GM21381 (cell line): ENCODE data around the gene ETAA1.

Source experiments
- ATAC-seq: cut with Tn5 transposase; IDR thresholded peaks from one replicate; pipeline ENCODE4 v1.9.1; 2021; ENCODE audit warnings: mild to moderate bottlenecking, moderate library complexity; ENCODE audit not compliant: unreplicated experiment

The ETAA1 gene

DNA sequence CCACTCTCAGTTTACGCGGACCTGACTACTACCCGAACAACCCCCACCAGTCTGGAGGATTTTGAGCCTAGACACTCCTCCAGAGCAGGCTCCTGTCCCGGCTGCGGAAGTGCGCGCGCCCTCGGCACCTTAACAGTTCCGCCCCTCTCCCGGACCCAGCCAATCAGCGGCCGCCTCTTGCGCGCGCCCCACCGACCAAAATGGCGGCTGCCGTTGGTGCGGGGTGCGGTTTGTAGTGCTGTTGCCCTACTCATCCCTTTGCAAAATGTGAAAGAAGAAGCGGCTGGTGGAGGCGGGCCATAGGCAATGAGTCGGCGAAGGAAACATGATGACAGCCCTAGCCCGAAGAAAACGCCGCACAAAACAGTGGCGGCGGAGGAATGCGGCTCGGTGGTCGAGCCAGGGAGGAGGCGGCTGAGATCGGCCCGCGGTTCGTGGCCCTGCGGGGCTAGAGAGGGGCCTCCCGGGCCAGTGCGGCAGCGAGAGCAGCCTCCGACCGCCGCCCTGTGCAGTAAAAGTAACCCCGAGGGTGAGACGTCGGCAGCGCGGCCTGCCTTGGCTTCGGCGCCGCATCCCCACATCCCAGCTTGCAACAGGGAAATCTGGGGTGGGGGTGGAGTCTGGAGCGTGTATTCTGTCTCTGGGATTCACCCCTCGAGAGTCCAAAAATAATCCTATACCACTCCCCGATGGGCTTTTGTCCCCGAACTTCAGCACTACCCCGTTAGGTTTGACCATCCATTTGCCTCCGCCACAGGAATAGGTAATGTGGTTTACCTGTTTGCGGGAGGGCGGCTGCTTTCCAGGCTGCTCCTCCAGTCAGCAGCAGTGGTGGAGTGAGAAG, at the start of gene ETAA1:
ETAA1 (plus strand) TSS at position 191 of the 844 bp plus-strand sequence; CDS start at position 307, 116 bp downstream.
- peak; percentile 99 for ATAC-seq

DNA sequence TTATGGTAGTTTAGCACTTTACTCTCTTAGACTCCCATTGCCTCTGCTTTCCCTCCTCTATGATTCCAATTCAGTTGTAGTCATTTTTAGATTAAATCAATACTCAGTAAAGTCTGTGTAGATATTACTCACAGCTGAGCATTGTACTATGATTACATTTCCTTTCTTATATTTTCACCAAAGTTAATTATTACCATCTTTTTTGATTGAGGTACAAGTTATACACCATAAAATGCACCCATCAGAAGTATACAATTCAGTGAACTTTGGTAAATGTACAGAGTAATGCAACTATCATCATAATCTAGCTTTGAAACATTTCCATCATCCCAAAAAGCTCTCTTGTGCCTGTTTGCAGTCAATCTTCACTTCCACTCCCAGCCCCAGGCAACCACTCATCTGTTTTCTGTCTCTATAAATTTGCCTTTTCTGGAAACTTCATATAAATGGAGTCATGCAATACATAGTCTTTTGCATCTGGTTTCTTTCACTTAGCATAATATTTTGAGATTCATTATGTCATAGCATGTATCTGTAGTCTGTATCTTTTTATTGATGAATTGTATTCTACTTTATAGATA, 30.2 kb upstream of the ETAA1 start:
- ATAC-seq, result no peak

DNA sequence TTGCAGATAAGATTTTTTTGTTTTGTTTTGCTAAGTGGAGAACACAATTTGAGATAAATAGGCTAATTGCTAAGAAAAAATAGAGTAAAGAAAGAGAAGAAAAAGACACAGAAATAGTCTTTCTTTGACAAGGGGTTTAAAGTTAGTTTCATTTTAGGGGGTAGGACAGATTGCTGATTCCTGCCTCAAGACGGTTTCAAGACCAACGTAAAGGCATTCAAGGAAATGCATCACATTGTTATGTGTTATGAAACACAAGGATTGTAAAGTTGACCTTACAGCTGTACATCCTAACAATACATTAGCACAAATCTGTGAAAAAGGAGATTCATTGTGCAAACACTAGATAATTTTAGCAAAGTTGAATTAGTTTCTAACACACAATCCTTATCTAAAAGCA, 22.7 kb upstream of the ETAA1 start:
- no peak for ATAC-seq

DNA sequence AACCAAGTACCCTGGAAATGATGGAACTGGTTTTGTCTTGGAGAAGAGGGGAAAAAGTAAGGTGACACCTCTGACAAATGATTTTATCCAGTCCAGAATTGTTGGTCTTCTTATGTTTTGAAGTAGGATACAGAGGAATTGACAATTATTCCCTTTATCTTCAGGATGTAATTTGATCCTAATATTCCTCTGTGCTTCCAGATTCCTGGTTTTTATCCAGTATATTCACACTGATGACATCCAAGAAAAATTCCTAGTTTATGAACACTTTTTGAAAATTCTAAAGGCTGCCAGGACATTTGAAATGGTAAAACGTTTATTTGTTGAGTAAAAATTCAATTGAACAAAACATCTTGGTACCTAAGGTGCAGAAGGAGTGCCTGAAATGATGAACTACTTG, 22.2 kb upstream of the ETAA1 start:
- ATAC-seq, result no peak

DNA sequence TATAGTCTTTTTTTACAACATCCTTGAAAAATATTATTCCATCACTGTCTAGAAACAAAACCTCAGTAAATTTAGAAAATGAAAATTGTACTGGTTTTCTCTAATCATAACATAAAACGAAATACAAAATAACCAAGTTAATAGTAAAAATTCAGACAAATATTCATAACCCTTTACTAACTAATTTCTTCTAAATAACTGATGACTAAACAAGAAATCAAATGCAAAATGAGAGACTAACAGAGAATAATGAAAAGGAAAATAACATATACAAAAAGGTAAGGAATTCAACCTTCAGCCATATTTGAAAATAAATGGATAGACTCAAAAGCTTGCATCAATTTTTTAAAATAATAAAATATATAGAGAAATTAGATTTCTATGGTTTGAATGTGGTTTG, 18.6 kb upstream of the ETAA1 start:
- no peak for ATAC-seq

DNA sequence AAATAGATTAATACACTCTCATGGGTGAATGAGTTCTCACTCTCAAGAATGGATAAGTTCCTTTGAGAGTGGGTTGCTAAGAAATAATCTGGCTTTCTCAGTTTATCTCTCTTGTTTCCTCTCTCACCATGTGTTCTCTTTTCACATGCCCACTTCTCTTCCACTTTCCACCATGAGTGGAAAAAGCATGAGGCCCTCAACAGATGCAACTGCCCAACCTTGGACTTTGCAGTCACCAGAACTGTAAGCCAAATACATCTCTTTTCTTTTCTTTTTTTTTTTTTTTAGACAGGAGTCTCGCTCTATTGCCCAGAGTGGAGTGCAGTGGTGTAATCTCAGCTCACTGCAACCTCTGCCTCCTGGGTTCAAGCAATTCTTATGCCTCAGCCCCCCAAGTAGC, 18.1 kb upstream of the ETAA1 start:
- no peak for ATAC-seq

DNA sequence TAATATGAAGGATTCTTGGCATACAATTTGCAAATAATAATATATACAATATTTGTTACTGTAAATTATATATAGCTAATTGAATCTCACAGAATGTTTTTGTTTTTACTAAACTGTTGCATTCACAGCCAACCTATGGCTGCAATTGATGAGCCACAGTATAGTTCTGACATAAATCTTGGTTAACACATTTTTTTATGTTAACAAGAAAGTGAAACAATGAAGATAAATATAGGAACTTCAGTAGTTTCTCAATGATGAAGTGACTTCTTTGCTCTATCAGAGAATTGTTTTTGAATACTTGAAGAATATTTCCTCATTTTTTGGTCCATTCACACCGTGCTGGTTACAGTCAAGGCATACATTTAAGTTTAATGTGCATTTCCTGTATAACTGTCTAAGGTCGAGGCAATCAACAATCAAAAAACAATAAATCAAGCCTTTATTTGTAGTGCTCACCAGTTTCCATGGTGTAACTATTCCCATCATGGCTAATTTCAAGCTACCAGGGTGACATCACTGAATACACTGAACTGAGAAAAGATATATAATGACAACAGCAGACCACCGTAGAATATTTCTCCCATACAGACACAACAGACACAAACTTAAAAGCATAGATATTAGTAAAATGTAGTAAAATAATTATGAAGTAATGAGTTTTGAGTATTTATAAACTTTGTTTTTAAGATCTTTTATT, 12.9 kb upstream of the ETAA1 start:
- peak; percentile 65 for ATAC-seq

DNA sequence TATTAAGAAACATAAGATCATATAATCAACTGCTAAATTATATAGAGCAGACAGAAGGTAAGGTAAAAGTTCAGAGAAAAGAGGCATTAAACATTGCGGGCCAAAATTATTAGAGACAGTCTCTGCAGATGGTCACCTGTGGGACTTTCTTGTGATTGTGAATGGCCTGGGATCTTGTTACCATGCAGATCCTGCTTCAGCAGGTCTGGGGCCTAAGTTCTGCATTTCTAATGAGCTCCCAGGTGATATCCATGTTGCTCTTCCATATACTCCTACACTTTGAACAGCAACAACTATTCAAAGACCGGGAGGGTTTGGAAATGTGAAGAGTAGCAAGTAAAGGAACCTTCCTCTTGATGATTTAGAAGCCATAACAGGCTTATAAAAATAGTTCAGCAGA, 8.5 kb upstream of the ETAA1 start:
- ATAC-seq, result no peak

DNA sequence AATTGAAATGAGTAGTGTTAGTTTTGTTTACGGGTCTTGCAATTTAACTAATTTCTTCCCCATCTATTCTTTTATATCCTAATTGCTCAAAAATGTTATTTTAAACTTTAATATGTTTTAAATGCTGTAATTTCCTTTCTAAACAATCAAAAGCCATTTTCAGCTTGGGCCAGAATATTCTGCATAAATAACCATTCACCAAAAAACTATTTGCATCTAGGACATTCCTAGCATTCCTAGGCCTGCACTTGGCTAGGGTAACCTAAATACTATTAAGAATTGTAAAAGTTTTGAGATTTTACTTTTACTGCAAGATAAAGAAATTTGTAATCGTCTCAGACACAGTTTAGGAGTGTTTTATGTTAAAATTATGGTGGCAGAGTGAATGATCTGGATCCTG, 7.8 kb upstream of the ETAA1 start:
- ATAC-seq, result no peak

DNA sequence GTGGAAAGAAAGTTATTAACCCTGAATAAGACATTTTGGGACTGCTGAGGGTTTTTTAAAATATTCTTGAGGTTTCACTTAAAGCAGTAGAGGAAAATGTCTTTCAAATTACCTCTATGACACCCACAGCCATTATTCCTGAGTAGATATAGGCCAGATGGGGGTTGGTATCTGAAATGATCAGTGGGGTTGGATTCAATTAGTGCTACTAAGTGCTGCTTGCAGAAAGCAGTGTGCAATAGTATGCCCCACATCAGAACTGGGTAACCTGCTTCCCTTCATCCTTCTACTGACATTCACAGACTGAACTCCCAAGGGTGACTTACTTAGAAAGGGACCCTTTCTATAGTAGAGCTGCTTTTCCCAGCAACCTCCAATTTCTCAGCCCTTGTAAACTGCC, 7.3 kb upstream of the ETAA1 start:
- ATAC-seq, result no peak

DNA sequence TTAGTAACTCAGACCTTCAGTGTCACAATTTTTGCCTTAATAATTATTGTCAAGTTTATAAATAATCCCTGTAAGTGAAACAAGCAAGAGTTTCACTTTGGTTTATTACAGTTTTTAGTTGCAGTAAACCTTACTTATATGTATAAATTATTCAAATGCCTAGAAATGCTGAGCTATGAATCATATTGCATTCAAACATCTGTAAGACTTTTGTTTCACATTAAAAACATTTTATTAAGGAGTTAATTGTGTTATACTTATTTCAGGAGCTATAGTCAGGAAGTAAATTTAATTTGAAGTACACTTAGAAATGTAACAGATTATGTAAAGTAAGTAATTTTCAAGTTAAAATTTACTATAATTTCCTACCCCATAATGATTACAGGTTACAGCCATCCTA, 3.9 kb upstream of the ETAA1 start:
- no peak for ATAC-seq

DNA sequence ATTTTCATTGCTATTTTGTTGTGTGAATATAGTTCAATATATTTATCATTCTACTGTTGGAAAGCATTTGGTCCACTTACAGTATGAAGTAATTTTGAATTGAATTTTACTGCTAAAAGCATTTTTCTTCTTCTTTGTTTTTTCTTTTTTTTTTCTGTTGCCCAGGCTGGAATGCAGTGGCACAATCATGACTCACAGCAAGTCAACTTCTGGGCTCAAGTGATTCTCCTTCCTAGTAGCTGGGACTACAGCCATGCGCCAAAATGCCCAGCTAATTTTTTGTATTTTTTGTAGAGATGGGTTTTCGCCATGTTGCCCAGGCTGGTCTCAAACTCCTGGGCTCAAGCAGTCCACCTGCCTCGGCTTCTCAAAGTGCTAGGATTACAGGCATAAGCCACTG, 2.4 kb upstream of the ETAA1 start:
- no peak for ATAC-seq

DNA sequence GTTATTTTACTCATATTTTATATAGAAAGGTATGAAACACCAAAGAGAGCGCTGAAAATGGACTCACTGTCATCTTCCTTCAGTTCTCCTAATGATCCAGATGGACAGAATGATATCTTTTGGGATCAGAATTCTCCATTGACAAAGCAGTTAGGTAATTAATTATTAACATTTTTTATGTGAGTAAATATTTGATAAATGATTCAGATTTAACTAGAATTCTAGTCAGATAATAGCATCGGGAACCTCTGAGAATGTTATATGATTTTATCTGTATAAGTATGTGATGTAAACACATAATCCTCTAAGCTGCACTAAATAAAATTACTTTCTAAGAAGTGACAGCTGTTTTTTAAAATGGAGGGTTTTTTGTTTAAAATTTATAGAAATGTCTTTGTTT, 2.0 kb downstream of the ETAA1 start:
- ATAC-seq, result no peak

DNA sequence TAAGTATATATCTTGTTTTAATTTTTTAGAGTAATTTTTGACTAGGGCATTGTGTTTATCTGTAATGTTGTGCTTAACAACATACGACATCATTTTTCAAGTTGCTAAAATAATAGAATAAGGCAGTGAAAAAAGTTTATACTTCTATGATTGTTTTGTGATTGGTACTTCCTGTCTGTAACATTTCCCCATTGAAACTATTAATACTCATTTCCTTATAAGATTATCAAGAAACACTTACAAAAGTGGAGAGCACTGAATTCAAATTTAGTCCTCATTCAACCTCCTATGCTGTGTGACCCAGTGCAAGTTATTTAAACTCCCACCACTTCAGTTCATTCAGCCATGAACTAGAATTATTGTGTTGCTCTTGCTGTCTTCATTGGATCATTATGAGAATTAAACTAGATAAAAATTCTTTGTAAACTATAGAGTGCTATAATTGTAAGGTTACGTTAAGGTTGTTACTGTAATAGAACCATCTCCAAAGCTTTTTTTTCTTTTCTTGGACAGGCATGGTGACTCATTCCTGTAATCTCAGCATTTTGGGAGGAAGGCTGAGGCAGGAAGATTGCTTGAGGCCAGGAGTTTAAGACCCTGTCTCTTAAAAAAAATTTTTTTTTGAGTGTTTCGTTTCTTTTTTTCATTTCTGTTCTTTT, 2.8 kb downstream of the ETAA1 start:
- no peak for ATAC-seq

DNA sequence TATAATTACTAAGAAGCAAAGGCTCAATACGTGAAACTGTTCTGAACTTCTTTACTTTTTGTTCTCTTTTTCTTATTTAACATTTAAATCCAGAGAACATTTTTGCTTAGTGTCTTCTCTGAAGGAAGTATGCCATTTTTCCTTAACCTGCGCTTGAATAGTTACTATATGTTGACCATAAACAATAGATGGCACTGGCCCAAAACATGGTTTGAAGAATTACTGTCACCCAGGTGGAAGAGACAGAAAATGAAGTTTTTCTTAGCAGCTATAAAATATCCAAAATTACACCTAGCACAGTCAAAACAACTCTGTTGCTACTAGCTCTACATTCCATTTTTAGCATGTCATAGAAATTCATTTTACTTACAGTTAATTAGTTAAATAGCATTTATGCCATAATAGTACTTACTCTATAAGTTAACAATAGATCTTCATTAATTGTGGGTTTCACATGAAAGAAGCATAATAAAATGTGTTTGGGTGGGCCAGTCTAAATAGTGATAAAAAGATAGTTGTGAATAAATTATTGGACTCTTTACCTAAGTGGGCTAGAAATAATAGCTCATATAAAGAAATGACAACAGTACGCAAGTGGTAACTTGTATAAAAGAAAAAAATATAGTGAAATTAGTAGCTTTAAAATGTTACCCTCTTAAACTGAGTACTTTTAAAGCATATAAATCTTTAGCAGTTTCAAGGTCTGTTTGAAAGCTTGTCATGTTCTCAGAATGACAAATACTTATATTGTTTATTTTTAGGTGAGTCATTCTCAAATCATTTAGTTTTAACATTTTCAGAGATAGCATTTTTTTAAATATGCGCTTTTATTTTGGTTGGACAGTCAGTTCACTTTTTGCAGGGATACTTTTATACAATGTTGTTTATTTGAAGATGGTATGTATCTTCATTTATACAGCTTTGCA, 3.7 kb downstream of the ETAA1 start:
- no peak for ATAC-seq

DNA sequence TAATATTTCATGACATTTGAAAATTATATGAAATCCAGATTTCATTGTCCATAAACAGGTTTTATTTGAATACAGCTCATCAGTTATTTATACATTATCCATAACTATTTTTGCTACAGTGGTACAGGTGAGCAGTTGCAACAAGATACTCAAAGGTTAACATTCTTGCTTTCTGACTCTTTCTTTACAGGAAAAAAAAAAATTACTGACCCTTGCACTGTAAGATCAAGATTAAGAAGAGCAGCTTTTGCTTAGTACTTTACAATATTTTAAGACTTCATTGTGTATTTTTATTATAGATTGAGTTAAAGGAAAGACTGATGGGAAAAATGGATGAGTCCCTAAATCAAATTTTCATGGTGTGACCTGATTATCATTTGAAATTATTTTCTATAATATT, 11.2 kb downstream of the ETAA1 start:
- ATAC-seq, result no peak

DNA sequence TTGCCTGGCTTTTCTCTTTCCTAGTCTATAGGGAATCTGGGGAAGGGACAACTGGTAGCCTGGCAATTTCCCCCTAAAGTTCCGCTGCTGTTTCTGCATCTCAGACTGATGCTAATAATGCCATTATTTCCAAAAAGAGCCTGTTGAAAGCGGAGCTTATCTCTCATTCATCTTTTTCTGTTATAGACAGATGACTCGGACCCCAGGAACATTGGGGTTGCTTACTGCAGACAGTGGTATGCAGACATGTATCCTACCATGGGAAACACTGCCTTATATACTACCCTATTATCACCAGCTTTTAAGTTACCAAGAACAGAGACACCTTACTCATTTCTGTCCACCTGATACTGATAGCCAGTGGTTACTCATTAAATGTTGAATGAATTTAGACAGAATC, 15.3 kb downstream of the ETAA1 start:
- ATAC-seq, result no peak

DNA sequence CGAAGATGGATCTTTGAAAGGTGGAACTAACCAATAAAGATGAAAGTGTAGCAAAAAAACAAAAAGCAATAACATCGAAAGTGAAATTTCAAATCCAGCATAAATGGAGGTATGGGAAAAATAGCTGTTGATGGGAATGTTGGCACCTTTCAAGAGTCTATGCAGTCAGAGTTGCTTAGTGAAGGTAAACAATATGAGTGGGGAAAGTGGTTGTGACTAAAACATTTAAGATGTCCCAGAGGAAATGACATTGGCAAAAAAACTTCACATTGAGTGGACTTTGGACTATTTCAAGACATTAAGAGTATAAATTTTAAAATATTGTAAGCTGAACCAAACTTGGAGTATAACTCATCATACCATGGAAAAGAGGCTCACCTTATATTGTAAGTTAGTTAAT, 17.7 kb downstream of the ETAA1 start:
- no peak for ATAC-seq

DNA sequence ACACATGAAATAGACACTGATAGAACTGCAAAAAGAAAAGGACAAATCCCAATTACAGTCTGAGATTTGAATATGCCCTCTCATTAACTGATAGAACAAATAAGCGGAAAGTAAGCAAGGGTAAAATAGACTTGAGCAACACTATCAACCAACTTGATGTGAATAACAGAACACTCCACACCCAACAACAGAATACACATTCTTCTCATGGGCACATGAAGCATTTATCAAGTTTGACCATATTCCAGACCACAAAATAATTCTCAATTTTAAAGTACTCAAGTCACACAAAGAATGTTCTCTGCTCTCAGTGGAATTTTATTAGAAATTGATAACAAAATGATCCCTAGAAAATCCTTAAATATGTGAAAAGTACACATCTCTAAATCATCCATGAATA, 19.0 kb downstream of the ETAA1 start:
- no peak for ATAC-seq

DNA sequence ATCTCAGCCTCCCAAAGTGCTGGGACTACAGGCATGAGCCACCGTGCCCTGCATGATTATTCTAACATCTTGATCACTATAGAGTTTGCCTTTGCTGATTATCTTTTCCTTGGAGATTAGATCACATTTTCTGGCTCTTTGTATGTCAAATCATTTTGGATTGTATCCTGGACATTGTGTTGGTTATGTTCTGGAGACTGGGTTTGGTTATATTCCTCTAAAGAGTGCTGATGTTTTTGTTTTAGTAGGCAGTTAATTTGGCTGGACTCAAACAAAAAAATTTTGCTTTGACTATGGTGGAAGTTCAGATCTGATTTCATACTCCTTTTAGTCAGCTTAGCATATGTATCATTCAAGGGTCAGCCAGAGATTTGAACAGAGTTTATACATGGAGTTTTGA, 26.4 kb downstream of the ETAA1 start:
- no peak for ATAC-seq

DNA sequence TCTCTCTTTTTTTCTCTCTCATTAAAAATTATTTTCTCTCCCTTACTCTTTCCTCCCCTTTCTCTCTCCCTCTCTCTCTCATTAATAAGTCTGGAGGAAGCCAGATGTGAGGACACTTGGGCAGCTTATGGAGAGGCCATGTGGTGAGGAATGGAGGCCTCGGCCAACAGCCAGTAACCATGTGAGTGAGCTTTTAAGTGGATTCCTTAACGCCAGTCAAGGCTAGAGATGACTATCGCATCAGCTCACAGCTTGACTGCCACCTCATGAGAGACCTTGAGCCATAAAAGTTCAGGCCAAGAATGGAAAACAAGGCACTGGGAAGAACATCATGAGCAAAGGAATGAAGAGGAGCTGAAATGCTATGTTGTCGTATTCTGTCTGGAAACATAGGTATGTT, 39.1 kb downstream of the ETAA1 start:
- no peak for ATAC-seq
